HG03469 (cell line): Measurements from ENCODE around the gene PCDHB12.
"Not testable (repeated sequence)": the region's sequence is repeated elsewhere in the genome, so short reads cannot be mapped to it uniquely, and the experiment has no call there.

Experiments used
- ATAC-seq: cut with Tn5 transposase; IDR thresholded peaks from one replicate; pipeline ENCODE4 v1.9.1; 2021; ENCODE audit warnings: mild to moderate bottlenecking, moderate library complexity, moderate number of reproducible peaks; ENCODE audit not compliant: unreplicated experiment

Gene PCDHB12

DNA sequence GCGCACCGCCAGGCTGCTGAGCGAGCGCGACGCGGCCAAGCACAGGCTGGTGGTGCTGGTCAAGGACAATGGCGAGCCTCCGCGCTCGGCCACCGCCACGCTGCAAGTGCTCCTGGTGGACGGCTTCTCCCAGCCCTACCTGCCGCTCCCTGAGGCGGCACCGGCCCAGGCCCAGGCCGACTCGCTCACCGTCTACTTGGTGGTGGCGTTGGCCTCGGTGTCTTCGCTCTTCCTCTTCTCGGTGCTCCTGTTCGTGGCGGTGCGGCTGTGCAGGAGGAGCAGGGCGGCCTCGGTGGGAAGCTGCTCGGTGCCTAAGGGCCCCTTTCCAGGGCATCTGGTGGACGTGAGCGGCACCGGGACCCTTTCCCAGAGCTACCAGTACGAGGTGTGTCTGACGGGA is 6.9 kb upstream of the PCDHB12 start:
- ATAC-seq, result not testable (repeated sequence)

- not testable (repeated sequence) for ATAC-seq
These were observed 1.8 kb downstream of the PCDHB12 start for GRCh38 chr5:141210281-141210680.

- not testable (repeated sequence) for ATAC-seq
These were observed 2.3 kb downstream of the PCDHB12 start for GRCh38 chr5:141210849-141211248.

DNA sequence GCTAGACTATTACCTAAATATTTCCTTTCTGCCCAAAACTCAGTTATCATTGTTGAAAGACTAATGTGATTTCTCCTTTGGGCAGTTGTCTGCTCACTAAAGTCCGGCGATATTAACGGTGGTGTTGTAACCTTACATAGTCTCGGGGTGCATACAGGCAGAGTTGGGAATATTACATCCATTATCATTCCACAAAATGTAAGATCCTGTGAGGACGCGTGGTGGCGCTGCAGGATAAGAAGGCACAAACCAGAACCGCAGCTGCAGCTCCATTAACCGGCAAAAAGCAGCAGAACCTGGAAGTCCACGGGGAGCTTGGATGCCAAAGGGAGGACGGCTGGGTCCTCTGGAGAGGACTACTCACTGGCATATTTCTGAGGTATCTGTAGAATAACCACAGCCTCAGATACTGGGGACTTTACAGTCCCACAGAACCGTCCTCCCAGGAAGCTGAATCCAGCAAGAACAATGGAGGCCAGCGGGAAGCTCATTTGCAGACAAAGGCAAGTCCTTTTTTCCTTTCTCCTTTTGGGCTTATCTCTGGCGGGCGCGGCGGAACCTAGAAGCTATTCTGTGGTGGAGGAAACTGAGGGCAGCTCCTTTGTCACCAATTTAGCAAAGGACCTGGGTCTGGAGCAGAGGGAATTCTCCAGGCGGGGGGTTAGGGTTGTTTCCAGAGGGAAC is 5.3 kb downstream of the PCDHB12 start, which contains the start of gene PCDHB13:
TSS of gene PCDHB13 (plus strand) at position 264 of the 684 bp plus-strand sequence. CDS start at position 469, 205 bp downstream.
- ATAC-seq, result not testable (repeated sequence)

GRCh38 chr5:141214583-141214982 is 6.1 kb downstream of the PCDHB12 start:
- not testable (repeated sequence) for ATAC-seq

DNA sequence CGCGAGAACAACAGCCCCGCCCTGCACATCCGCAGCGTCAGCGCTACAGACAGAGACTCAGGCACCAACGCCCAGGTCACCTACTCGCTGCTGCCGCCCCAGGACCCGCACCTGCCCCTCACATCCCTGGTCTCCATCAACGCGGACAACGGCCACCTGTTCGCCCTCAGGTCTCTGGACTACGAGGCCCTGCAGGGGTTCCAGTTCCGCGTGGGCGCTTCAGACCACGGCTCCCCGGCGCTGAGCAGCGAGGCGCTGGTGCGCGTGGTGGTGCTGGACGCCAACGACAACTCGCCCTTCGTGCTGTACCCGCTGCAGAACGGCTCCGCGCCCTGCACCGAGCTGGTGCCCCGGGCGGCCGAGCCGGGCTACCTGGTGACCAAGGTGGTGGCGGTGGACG is 7.0 kb downstream of the PCDHB12 start:
- ATAC-seq, result not testable (repeated sequence)

DNA sequence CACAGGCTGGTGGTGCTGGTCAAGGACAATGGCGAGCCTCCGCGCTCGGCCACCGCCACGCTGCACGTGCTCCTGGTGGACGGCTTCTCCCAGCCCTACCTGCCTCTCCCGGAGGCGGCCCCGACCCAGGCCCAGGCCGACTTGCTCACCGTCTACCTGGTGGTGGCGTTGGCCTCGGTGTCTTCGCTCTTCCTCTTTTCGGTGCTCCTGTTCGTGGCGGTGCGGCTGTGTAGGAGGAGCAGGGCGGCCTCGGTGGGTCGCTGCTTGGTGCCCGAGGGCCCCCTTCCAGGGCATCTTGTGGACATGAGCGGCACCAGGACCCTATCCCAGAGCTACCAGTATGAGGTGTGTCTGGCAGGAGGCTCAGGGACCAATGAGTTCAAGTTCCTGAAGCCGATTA is 7.5 kb downstream of the PCDHB12 start:
- not testable (repeated sequence) for ATAC-seq

GRCh38 chr5:141223112-141223783 is 14.7 kb downstream of the PCDHB12 start, which contains the start of gene PCDHB14:
Gene PCDHB14, plus strand, starts transcription at chr5:141223343. Its CDS starts 163 bp downstream, at chr5:141223506.
- no peak for ATAC-seq

- not testable (repeated sequence) for ATAC-seq
These were observed 16.3 kb downstream of the PCDHB12 start for GRCh38 chr5:141224844-141225243.

GRCh38 chr5:141225421-141225820 is 16.9 kb downstream of the PCDHB12 start:
- ATAC-seq, result not testable (repeated sequence)

- no peak for ATAC-seq
These were observed 25.7 kb downstream of the PCDHB12 start for GRCh38 chr5:141234109-141234667.

DNA sequence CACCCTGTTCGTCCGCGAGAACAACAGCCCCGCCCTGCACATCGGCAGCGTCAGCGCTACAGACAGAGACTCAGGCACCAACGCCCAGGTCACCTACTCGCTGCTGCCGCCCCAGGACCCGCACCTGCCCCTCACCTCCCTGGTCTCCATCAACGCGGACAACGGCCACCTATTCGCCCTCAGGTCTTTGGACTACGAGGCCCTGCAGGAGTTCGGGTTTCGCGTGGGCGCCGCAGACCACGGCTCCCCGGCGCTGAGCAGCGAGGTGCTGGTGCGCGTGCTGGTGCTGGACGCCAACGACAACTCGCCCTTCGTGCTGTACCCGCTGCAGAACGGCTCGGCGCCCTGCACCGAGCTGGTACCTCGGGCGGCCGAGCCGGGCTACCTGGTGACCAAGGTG is 27.4 kb downstream of the PCDHB12 start:
- not testable (repeated sequence) for ATAC-seq

DNA sequence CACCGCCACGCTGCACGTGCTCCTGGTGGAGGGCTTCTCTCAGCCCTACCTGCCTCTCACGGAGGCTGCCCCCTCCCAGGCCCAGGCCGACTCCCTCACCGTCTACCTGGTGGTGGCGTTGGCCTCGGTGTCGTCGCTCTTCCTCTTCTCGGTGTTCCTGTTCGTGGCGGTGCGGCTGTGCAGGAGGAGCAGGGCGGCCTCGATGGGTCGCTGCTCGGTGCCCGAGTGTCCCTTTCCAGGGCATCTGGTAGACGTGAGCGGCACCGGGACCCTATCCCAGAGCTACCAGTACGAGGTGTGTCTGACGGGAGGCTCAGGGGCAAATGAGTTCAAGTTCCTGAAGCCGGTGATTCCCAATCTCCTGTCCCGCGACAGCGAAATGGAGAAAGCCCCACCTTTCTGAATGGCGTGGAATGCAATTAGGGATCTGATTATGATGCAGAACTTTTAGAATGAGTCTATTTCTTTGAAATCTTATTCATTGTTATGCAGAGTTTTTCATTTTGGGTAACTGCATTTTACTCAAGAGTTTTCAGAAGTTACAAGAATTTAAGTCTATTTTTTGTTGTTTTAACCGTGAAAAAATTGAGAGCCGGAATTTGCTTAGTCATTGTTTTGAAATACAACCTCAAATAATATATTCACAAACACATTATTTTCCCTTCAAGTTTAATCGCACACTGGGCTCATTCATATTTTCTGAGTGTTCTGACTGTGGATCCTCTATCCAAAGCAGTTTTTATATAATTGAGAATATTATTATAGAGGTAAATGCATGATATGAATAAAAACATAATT is 28.2 kb downstream of the PCDHB12 start:
- no peak for ATAC-seq

GRCh38 chr5:141241496-141241895 is 33.0 kb downstream of the PCDHB12 start:
- no peak for ATAC-seq

DNA sequence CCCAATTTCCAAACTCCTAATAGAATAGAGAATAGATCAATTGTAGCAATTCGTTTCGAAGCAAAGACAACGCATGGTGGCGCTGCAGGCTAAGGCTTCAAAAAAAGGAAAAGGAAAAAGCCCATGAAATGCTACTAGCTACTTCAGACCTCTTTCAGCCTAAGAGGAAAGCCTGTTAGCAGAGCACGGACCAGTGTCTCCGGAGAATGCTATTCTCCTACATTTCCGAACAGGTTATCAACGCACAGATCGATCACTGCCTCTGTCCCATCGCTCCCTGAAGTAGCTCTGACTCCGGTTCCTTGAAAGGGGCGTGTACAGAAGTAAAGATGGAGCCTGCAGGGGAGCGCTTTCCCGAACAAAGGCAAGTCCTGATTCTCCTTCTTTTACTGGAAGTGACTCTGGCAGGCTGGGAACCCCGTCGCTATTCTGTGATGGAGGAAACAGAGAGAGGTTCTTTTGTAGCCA is 36.8 kb downstream of the PCDHB12 start, which contains the start of gene PCDHB15:
TSS of gene PCDHB15 (plus strand) at position 146 of the 468 bp plus-strand sequence. CDS start at position 330, 184 bp downstream.
- no peak for ATAC-seq

GRCh38 chr5:141246971-141247370 is 38.5 kb downstream of the PCDHB12 start:
- not testable (repeated sequence) for ATAC-seq

DNA sequence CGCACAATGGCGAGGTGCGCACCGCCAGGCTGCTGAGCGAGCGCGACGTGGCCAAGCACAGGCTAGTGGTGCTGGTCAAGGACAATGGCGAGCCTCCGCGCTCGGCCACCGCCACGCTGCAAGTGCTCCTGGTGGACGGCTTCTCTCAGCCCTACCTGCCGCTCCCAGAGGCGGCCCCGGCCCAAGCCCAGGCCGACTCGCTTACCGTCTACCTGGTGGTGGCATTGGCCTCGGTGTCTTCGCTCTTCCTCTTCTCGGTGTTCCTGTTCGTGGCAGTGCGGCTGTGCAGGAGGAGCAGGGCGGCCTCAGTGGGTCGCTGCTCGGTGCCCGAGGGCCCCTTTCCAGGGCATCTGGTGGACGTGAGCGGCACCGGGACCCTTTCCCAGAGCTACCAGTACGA is 38.9 kb downstream of the PCDHB12 start:
- ATAC-seq, result not testable (repeated sequence)

DNA sequence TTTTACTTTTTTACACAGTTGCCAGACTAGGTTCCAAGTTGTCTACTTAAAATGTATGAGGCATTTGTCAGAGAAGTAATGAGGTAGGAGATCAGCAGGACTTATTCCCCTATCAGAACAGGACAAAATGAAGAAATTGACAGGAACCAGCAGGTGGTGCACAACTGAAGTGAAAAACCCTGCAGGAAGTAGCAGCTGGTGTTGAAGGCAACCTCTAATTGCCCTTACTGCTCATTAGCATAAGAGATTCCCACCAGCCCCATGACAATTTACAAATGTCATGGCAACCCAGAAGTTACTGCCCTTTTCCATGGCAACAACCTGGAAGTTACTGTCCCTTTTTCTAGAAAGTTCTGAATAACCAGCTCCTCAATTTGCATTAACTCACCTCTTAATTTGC is 42.1 kb downstream of the PCDHB12 start:
- no peak for ATAC-seq

GRCh38 chr5:141258464-141258863 is 49.9 kb downstream of the PCDHB12 start:
- ATAC-seq, result no peak

DNA sequence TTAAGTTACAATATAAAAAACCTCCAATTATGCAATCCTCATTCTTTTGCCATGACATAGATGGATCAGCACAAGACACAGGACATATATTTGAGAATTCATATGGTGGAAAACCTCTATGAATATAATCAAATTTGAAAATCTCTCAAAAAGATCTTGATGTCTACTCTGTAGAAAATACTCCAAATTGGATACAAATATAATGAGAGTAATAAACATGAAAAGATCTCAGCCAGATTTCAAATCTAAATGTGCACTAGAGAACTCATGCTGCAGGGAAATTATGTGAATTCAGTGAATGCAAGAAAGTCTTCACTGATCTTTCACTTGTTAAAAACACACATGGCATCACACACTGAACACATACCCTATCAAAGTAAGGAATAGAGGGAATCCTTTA is 50.4 kb downstream of the PCDHB12 start:
- no peak for ATAC-seq
